Activated naive CD4-positive, alpha-beta T cell (primary cell): ENCODE results near the gene EIF4G2.
"Not testable (repeated sequence)": the region's sequence is repeated elsewhere in the genome, so short reads cannot be mapped to it uniquely, and the experiment has no call there.

Source experiments
- DNase-seq, 4 experiments: peaks; one replicate each; lab custom pipeline; 2025; lab: John Stamatoyannopoulos, UW

EIF4G2 gene

GRCh38 chr11:10808553-10809372 lies at the start of gene EIF4G2:
TSS of gene EIF4G2 (minus strand) at chr11:10808926.
- DNase-seq = peak; percentile 96 to 98 (median 98)

- DNase-seq = peak; percentile 86 to 95 (median 90)
These were observed 49.1 kb upstream of the EIF4G2 start, which contains the start of gene ZBED5 for GRCh38 chr11:10857709-10858438. TSS of gene ZBED5 (minus strand) at chr11:10858053. CDS start at chr11:10854945, 3,108 bp downstream.

GRCh38 chr11:10857459-10857708 lies 48.7 kb upstream of the EIF4G2 start:
- DNase-seq = peak in 1 of 4 experiments; percentile 33

GRCh38 chr11:10856689-10857458 lies 48.1 kb upstream of the EIF4G2 start:
- DNase-seq = no peak

- no peak for DNase-seq
These were observed 46.6 kb upstream of the EIF4G2 start for GRCh38 chr11:10855295-10855694.

GRCh38 chr11:10847960-10848860 lies 39.5 kb upstream of the EIF4G2 start:
- no peak for DNase-seq

- DNase-seq = no peak
These were observed 37.9 kb upstream of the EIF4G2 start for GRCh38 chr11:10846660-10847059.

- DNase-seq = no peak
These were observed 36.9 kb upstream of the EIF4G2 start for GRCh38 chr11:10845589-10845988.

- DNase-seq = no peak
These were observed 36.1 kb upstream of the EIF4G2 start for GRCh38 chr11:10844796-10845195.

- no peak for DNase-seq
These were observed 35.6 kb upstream of the EIF4G2 start for GRCh38 chr11:10844356-10844755.

GRCh38 chr11:10838881-10839280 lies 30.2 kb upstream of the EIF4G2 start:
- DNase-seq = no peak

- DNase-seq = no peak
These were observed 29.4 kb upstream of the EIF4G2 start for GRCh38 chr11:10838083-10838482.

- not testable (repeated sequence) for DNase-seq
These were observed 28.2 kb upstream of the EIF4G2 start for GRCh38 chr11:10836884-10837283.

- no peak for DNase-seq
These were observed 20.4 kb upstream of the EIF4G2 start for GRCh38 chr11:10829139-10829538.

GRCh38 chr11:10828402-10828801 lies 19.7 kb upstream of the EIF4G2 start:
- no peak for DNase-seq

- DNase-seq = no peak
These were observed 16.2 kb upstream of the EIF4G2 start for GRCh38 chr11:10824888-10825287.

GRCh38 chr11:10823152-10823579 lies 14.4 kb upstream of the EIF4G2 start:
- no peak for DNase-seq

GRCh38 chr11:10822491-10822890 lies 13.8 kb upstream of the EIF4G2 start:
- DNase-seq = not testable (repeated sequence)

- no peak for DNase-seq
These were observed 9.9 kb upstream of the EIF4G2 start for GRCh38 chr11:10818594-10818993.

GRCh38 chr11:10813945-10814344 lies 5.2 kb upstream of the EIF4G2 start:
- no peak for DNase-seq

- peak; percentile 33 to 61 (median 46) for DNase-seq
These were observed 841 bp upstream of the EIF4G2 start for GRCh38 chr11:10809373-10810160.
